HCT116 (cell line): ENCODE data around the gene MRPS5. TPM values are rescaled to one million over a fixed set of nuclear protein-coding genes. Genes with fewer than 3 reads are reported as not detected.

Source experiments
- ATAC-seq: fragments of 200-7000 bp; cut with Tn5 transposase; 2 replicates; pipeline ENCODE4 v1.9.1; 2020; ENCODE audit warnings: mild to moderate bottlenecking, moderate library complexity
- BruUV-seq: library from RNA; stranded (reverse); fragments of 400-500 nt; replicated peaks from 2 replicates; lab custom pipeline; 2021; lab: Mats Ljungman, UMichigan
- CTCF ChIA-PET: fragments of 300-600 bp; sonication (Branson Sonifier 250); formaldehyde crosslinking; loops from one replicate; lab custom pipeline; 2021; ENCODE audit warnings: antibody characterized with exemption; lab: Charles Lee
- POLR2A ChIA-PET: fragments of 300-600, 350-600 bp; sonication (Branson Sonifier 250); formaldehyde crosslinking; loops from one replicate; lab custom pipeline; 2021; ENCODE audit warnings: antibody characterized with exemption; lab: Charles Lee
- RAD21 ChIA-PET, 2 experiments: fragments of 300-600 bp; sonication (Branson Sonifier 250); formaldehyde crosslinking; loops; one replicate each; lab custom pipeline; 2023; ENCODE audit warnings: low total read pairs in 2 of 2; ENCODE audit not compliant: uncharacterized antibody in 2 of 2, unreplicated experiment in 2 of 2, low non-redundant PET in 1 of 2; lab: Charles Lee
- DNase-seq: peaks from one replicate; pipeline ENCODE4 v3.0.0-alpha.2; 2010; ENCODE audit warnings: low read depth, low spot score
- H2AFZ ChIP-seq: fragments of 200-600 bp; shearing (Covaris generic), sonication (generic); 2 replicates; pipeline ENCODE4 v1.6.1; 2017; ENCODE audit warnings: low read depth, mixed run types, mixed read lengths, antibody characterized with exemption, low read length; ENCODE audit not compliant: poor library complexity, severe bottlenecking
- H3K27ac ChIP-seq: 2 replicates; pipeline ENCODE4 v1.5.1; 2012; ENCODE audit warnings: low read depth, low read length
- H3K27me3 ChIP-seq: fragments of 200-600 bp; sonication (generic); 2 replicates; pipeline ENCODE4 v1.6.1; 2016; ENCODE audit warnings: mixed run types, low read length, mixed read lengths; ENCODE audit not compliant: insufficient read depth
- H3K36me3 ChIP-seq, 2 experiments: fragments of 200-500 bp in 1 of 2; fragments of 200-600 bp in 1 of 2; sonication (Bioruptor generic) in 1 of 2; sonication (generic) in 1 of 2; 2 replicates each; pipeline versions ENCODE4 v1.5.1 to v1.6.1; 2014 to 2016; ENCODE audit warnings: low read length in 2 of 2, inconsistent platforms in 1 of 2, mixed read lengths in 1 of 2, mixed run types in 1 of 2; ENCODE audit not compliant: insufficient read depth in 2 of 2, control insufficient read depth in 1 of 2
- H3K4me1 ChIP-seq, 2 experiments: fragments of 200-600 bp in 1 of 2; sonication (generic) in 1 of 2; 2 replicates each; pipeline versions ENCODE4 v1.5.1 to v1.6.1; 2012 to 2017; ENCODE audit warnings: low read length in 2 of 2, inconsistent platforms in 1 of 2, mild to moderate bottlenecking in 1 of 2, mixed read lengths in 1 of 2, mixed run types in 1 of 2, moderate library complexity in 1 of 2; ENCODE audit not compliant: insufficient read depth in 2 of 2, control insufficient read depth in 1 of 2
- H3K4me2 ChIP-seq: fragments of 200-600 bp; sonication (generic); 2 replicates; pipeline ENCODE4 v1.6.1; 2017; ENCODE audit warnings: mixed run types, low read length, mixed read lengths
- H3K4me3 ChIP-seq, 2 experiments: fragments of 200-600 bp in 1 of 2; sonication (generic) in 1 of 2; replicated peaks in 1 of 2; 2 replicates each; pipeline ENCODE4 v1.5.1; 2011 to 2016; ENCODE audit warnings: low read length in 2 of 2, control low read depth in 1 of 2, low read depth in 1 of 2, mild to moderate bottlenecking in 1 of 2, mixed read lengths in 1 of 2, mixed run types in 1 of 2
- H3K79me2 ChIP-seq: fragments of 200-600 bp; sonication (generic); 2 replicates; pipeline ENCODE4 v1.6.1; 2017; ENCODE audit warnings: mild to moderate bottlenecking, mixed run types, low read length, moderate library complexity, mixed read lengths; ENCODE audit not compliant: insufficient read depth
- H3K9ac ChIP-seq: fragments of 200-600 bp; sonication (generic); 2 replicates; pipeline ENCODE4 v1.6.1; 2016; ENCODE audit warnings: low read length, mixed read lengths
- H3K9me2 ChIP-seq: fragments of 200-600 bp; sonication (generic), shearing (Covaris generic); 2 replicates; pipeline ENCODE4 v1.6.1; 2017; ENCODE audit warnings: mixed run types, mild to moderate bottlenecking, moderate library complexity; ENCODE audit not compliant: insufficient read depth
- H3K9me3 ChIP-seq, 2 experiments: fragments of 200-500 bp in 1 of 2; fragments of 200-600 bp in 1 of 2; sonication (Bioruptor generic) in 1 of 2; sonication (generic) in 1 of 2; 2 replicates each; pipeline ENCODE4 v1.6.1; 2014 to 2017; ENCODE audit warnings: low read length in 2 of 2, mixed read lengths in 2 of 2, inconsistent platforms in 1 of 2, low read depth in 1 of 2, mild to moderate bottlenecking in 1 of 2, mixed run types in 1 of 2, moderate library complexity in 1 of 2; ENCODE audit not compliant: control insufficient read depth in 1 of 2, insufficient read depth in 1 of 2
- H4K20me1 ChIP-seq: fragments of 200-600 bp; sonication (generic), shearing (Covaris generic); 2 replicates; pipeline ENCODE4 v1.6.1; 2017; ENCODE audit warnings: mixed run types, mild to moderate bottlenecking, moderate library complexity; ENCODE audit not compliant: insufficient read depth
- ATF3 ChIP-seq: IDR thresholded peaks from 2 replicates; pipeline ENCODE4 v1.6.1; 2012
- CBX3 ChIP-seq: IDR thresholded peaks from 2 replicates; pipeline ENCODE4 v1.6.1; 2012; ENCODE audit warnings: low read depth
- CEBPB ChIP-seq: IDR thresholded peaks from 2 replicates; pipeline ENCODE4 v1.6.1; 2012; ENCODE audit warnings: low read depth
- EZH2 ChIP-seq: fragments of 200-600 bp; sonication (generic); IDR thresholded peaks from 2 replicates; pipeline ENCODE4 v1.6.1; 2017; ENCODE audit warnings: antibody characterized with exemption, mixed run types
- EZH2phosphoT487 ChIP-seq: fragments of 200-600 bp; IDR thresholded peaks from 2 replicates; pipeline ENCODE4 v1.6.1; 2018; ENCODE audit warnings: antibody characterized with exemption, borderline replicate concordance
- JUND ChIP-seq: IDR thresholded peaks from 2 replicates; pipeline ENCODE4 v1.6.1; 2012
- REST ChIP-seq: IDR thresholded peaks from 2 replicates; pipeline ENCODE4 v1.6.1; 2012; ENCODE audit warnings: low read depth
- SP1 ChIP-seq: IDR thresholded peaks from 2 replicates; pipeline ENCODE4 v1.6.1; 2012; ENCODE audit warnings: low read depth
- SRF ChIP-seq: IDR thresholded peaks from 2 replicates; pipeline ENCODE4 v1.6.1; 2012; ENCODE audit warnings: low read depth
- TCF7L2 ChIP-seq: IDR thresholded peaks from 2 replicates; pipeline ENCODE4 v1.7.0; 2011; ENCODE audit warnings: borderline replicate concordance, inconsistent platforms; ENCODE audit not compliant: insufficient read depth, insufficient read length; ENCODE audit errors: extremely low read depth
- ZFX ChIP-seq: fragments of 450-650 bp; IDR thresholded peaks from 2 replicates; pipeline ENCODE4 v1.6.1; 2017
- ZNF274 ChIP-seq: fragments of 200-500 bp; sonication (Bioruptor generic); IDR thresholded peaks from 2 replicates; pipeline ENCODE4 v1.6.1; 2014; ENCODE audit warnings: mild to moderate bottlenecking, low read depth, low read length, inconsistent platforms
- intact Hi-C: fragments of 100-400 bp; cut with micrococcal nuclease; formaldehyde crosslinking; loops from 2 replicates; pipeline ENCODE4 v1.10.0; 2022
- total RNA-seq: library from RNA; stranded (reverse); gene quantifications from one replicate; pipeline ENCODE4 v1.2.1, GENCODE V29; 2021; ENCODE audit not compliant: unreplicated experiment
- TF ChIP-seq, protein P1 (sequence below): IDR thresholded peaks from 2 replicates; pipeline ENCODE4 v1.6.1; 2012

MRPS5 gene
- total RNA-seq, 1 experiment from 2014 or later: 70.6 TPM

- no peak overlapping the region for H3K4me3 ChIP-seq
- no peaks in the 10 kb centered on the region for H3K27me3 ChIP-seq
- no peak overlapping the region for H3K27ac ChIP-seq
- intact Hi-C loops: no loop called here
- CTCF ChIA-PET: no interaction called here
- no peaks in the 10 kb centered on the region for H3K9me2 ChIP-seq
- POLR2A ChIA-PET: no interaction called here
- ATAC-seq: no peak
- no peak overlapping the region for H3K9ac ChIP-seq
- no peaks in the 10 kb centered on the region for H4K20me1 ChIP-seq
- H3K36me3 ChIP-seq: peaks cover 0 to 13% of the 10 kb centered on the region in 2 experiments; a peak in 1 of 4 replicates
- RAD21 ChIA-PET: no interaction called here
- H3K4me2 ChIP-seq: no peak overlapping the region
- H3K4me1 ChIP-seq: no peaks in the 10 kb centered on the region
- BruUV-seq: TSS peak; percentile 18
- no peak for DNase-seq
- no peaks in the 10 kb centered on the region for H3K79me2 ChIP-seq
- no peak overlapping the region for H2AFZ ChIP-seq
- peaks cover 23 to 33% of the 10 kb centered on the region in 2 experiments; a peak in 3 of 4 replicates for H3K9me3 ChIP-seq
- TF ChIP-seq EZH2 (no peak), ZNF274 (peak; percentile 97)
- TF ChIP-seq, all 23 proteins: peak for 1
These were observed 27.9 kb upstream of the MRPS5 start for GRCh38 chr2:95149397-95149984.

DNA sequence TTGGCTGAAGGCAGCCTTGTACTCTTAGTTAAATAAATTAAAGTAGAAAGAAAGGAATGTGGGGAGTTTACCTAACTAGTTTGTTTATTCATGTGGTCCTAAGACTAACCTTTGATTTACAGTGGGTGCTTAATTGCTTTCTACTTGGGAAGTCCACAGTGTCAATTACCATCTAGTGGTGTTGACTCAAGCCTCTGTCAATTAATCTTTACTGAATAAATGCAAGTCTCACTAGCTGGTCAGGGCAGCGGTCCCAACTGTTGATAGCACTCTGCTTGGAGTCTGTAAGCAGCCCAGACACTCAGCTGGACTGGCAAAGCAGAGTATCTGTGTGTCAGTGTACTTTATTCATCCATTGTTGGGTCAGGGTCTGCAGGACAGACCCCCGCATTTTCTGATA lies 22.2 kb upstream of the MRPS5 start:
- Histone ChIP-seq H3K9me3 (peaks cover 20 to 32% of the 10 kb centered on the region in 2 experiments; a peak in 2 of 4 replicates), H3K36me3 (no peaks in the 10 kb centered on the region), H3K9ac (no peak overlapping the region), H2AFZ (no peak overlapping the region), H3K4me3 (no peak overlapping the region), H3K27ac (no peak overlapping the region), H3K4me1 (no peaks in the 10 kb centered on the region), H4K20me1 (no peaks in the 10 kb centered on the region), H3K27me3 (no peaks in the 10 kb centered on the region), H3K9me2 (no peaks in the 10 kb centered on the region), H3K79me2 (no peaks in the 10 kb centered on the region), H3K4me2 (no peak overlapping the region)
- CTCF ChIA-PET: no interaction called here
- no TSS peak for BruUV-seq
- POLR2A ChIA-PET: no interaction called here
- no peak for DNase-seq
- no peak for TF ChIP-seq EZH2phosphoT487
- no peak for TF ChIP-seq ZNF274
- no peak for TF ChIP-seq CEBPB
- TF ChIP-seq EZH2: no peak
- TF ChIP-seq SP1: no peak
- no peak for TF ChIP-seq REST
- TF ChIP-seq JUND: no peak
- TF ChIP-seq ATF3: no peak
- TF ChIP-seq, protein P1, sequence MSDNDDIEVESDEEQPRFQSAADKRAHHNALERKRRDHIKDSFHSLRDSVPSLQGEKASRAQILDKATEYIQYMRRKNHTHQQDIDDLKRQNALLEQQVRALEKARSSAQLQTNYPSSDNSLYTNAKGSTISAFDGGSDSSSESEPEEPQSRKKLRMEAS: no peak
- no peak for TF ChIP-seq SRF
- no peak for TF ChIP-seq CBX3
- TF ChIP-seq ZFX: no peak
- TF ChIP-seq TCF7L2: no peak
- intact Hi-C loops: no loop called here
- ATAC-seq: no peak
- RAD21 ChIA-PET: no interaction called here
